ENCODE measurements around the gene SSTR3.

DNA sequence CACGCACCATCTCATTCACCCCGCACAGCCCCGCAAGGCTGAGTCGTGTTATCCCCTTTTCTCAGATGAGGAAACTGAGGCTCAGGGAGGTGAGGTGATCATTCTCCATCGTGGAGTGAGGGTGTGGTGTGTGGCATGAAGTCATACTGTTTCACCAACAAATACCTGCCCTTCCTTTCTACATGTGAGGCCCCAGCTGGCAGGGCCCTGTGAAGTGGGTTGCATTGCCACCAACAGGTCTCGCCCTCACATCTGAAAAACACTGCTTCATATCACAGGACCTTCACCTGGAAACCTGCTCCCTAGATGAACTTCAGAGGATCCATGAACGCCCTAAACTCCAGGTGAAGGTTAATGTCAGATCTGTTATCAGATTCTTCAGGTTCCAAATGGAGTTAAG is 4.3 kb downstream of the SSTR3 start:
- TF ChIP-seq, protein P1, sequence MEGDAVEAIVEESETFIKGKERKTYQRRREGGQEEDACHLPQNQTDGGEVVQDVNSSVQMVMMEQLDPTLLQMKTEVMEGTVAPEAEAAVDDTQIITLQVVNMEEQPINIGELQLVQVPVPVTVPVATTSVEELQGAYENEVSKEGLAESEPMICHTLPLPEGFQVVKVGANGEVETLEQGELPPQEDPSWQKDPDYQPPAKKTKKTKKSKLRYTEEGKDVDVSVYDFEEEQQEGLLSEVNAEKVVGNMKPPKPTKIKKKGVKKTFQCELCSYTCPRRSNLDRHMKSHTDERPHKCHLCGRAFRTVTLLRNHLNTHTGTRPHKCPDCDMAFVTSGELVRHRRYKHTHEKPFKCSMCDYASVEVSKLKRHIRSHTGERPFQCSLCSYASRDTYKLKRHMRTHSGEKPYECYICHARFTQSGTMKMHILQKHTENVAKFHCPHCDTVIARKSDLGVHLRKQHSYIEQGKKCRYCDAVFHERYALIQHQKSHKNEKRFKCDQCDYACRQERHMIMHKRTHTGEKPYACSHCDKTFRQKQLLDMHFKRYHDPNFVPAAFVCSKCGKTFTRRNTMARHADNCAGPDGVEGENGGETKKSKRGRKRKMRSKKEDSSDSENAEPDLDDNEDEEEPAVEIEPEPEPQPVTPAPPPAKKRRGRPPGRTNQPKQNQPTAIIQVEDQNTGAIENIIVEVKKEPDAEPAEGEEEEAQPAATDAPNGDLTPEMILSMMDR (IDR thresholded peaks at IDR 0.05) = no peak
- no peak for TF ChIP-seq POLR2A (IDR thresholded peaks at IDR 0.05)
